ENCODE data around the gene CPLANE1.
"Not testable (repeated sequence)": the region's sequence is repeated elsewhere in the genome, so short reads cannot be mapped to it uniquely, and the experiment has no call there.

The CPLANE1 gene

DNA sequence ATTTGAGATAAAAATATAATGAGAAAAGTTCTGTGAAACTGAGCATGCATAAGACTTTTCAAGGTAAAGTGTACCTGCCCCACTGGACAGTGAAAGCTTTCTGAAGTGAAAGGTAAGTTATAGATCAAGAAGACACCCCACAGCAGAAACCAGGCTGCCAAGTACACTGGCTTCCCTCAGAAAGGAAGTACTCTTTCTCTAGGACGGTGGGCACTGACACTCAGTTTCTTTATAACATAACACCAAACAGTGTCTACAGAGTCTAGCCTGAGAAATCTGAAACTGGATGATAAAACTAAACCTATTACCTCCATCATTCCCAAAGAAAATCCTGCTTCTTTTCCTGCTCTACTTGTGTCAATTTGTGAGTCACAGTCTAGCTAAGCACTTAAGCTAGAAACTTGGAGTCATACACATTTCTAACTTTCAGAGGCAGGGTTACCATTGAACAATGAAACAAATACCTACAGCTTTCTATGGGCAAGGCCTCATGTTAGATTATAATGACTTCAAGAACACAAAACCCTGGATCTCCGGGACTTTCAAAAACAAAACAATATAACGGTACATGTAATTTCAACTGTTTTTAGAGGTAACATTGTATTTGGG, 136.7 kb downstream of the CPLANE1 start:
- peak; percentile 6 for DNase-seq

GRCh38 chr5:37111426-37112382, 137.5 kb downstream of the CPLANE1 start:
- peak; percentile 23 for DNase-seq

DNA sequence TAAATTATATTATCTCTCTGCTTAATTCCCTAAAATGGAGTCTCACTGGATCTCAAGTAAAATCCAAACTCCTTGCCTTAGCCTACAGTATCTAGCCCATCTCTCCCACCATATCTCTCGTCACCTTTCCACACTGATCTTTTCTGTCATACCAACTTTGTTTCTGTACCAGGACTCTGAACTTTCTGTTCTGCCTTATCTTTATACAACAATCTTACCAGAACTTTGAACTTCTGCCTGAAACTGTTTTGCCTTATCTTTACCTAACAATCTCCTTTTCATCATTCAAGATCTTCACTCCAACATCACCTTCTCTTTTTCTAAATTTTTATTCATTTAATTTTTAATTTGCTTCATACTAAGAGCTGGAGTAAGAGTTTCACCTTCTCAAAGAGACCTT, 139.0 kb downstream of the CPLANE1 start:
- no peak for DNase-seq

DNA sequence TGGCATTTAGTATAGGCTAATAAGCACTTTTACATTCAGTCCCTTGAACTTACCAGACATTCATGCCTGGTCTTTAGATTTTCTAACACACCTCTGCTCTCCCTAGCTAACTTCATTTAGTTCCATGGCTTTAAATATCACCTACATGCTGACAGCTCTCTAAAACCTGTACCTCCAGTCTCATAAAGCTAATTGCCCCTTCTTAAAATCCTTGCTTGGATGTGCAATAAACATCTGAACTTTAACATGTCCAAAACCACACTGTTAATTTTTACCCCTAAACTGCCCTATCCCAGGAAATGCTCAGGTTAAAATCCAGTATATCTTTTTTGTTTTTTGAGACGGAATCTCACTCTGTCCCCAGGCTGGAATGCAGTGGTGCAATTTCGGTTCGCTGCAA, 139.8 kb downstream of the CPLANE1 start:
- no peak for DNase-seq

DNA sequence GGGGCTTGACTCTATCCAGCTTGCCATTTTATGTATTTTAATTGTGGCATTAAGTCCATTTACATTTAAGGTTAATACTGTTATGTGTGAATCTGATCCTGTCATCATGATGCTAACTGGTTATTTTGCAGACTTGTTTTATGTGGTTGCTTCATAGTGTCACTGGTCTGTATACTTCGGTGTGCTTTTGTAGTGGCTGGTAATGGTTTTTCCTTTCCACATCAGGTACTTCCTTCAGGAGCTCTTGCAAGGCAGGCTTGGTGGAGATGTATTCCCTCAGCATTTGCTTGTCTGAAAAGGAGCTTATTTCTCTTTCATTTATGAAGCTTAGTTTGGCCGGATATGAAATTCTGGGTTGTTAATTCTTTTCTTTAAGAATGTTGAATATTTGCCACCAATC, 145.9 kb downstream of the CPLANE1 start:
- no peak for DNase-seq

GRCh38 chr5:37099267-37099666, 149.9 kb downstream of the CPLANE1 start:
- DNase-seq: not testable (repeated sequence)

DNA sequence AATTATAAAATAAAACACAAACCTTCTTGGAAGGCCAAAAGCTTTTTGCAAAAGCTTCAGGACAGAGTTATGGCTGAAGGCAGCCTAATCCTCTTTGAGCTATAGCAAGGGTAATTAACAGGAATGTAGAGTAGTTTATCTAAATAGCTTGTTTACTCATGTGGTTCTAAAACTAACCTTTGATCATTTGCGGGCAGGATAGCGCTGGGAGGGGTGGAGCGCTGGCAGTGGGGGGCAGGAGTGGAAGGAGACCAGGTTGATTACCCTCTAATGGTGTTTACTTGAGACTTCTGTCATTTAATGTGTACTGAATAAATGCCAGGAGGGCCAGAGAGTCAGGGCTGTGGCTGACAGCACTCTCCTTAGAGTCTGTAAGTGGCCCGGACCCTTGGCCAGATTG, 155.4 kb downstream of the CPLANE1 start:
- DNase-seq: not testable (repeated sequence)

DNA sequence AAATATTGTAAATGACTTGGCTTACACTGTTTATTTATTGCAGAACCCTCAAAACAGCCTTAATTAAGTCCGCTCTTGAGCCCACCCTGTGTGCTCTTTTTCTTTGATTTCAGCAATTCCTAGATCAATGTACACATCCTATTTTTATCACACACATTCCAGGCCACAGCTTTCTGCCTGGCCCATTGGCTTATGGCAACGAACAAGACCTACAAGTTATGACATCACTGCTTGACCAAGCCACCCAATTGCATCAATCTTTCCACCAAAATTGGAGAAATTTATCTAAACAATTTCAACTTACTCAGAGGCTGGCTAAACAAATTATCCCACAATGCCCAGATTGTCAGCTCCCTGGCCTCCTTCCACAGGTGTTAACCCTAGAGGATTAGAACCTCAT, 158.4 kb downstream of the CPLANE1 start:
- no peak for DNase-seq

GRCh38 chr5:37090123-37090726, 159.0 kb downstream of the CPLANE1 start:
- no peak for DNase-seq

DNA sequence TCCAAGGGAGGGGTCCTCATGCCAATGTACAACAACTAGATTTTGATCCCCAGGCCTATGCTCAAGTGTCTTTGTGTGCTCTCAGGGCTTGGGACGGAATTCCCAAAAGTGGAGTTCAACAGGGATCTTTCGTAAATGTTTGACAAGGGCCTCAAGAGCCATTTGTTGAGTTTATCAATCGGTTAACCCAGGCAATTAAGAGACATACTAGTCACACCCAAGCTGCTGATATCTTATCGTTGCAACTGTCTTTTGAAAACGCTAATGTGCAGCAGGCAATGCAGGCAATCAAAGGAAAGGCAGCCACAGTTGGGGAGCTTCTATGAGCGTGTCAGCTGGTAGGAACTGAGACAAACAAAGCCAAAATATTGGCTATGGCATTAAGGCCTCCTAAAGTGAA, 161.2 kb downstream of the CPLANE1 start:
- DNase-seq: no peak

- no peak for DNase-seq
Observed at GRCh38 chr5:37086466-37087173, 162.6 kb downstream of the CPLANE1 start.

DNA sequence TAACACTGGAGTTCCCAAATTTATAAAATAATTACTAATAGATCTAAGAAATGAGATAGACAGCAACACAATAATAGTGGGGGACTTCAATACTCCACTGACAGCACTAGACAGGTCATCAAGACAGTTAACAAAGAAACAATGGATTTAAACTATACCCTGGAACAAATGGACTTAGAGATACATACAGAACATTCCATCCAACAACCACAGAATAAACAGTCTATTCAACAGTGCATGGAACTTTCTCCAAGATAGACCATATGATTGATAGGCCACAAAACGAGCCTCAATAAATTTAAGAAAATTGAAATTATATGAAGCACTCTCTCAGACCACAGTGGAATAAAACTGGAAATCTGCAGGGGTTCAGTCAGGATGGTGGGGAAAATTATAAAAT, 163.2 kb downstream of the CPLANE1 start:
- DNase-seq: not testable (repeated sequence)

GRCh38 chr5:37082977-37083376, 166.2 kb downstream of the CPLANE1 start:
- DNase-seq: not testable (repeated sequence)

- no peak for DNase-seq
Observed at GRCh38 chr5:37080697-37081096, 168.5 kb downstream of the CPLANE1 start.

GRCh38 chr5:37077146-37077545, 172.0 kb downstream of the CPLANE1 start:
- no peak for DNase-seq

- DNase-seq: no peak
Observed at GRCh38 chr5:37075399-37075950, 173.7 kb downstream of the CPLANE1 start.

DNA sequence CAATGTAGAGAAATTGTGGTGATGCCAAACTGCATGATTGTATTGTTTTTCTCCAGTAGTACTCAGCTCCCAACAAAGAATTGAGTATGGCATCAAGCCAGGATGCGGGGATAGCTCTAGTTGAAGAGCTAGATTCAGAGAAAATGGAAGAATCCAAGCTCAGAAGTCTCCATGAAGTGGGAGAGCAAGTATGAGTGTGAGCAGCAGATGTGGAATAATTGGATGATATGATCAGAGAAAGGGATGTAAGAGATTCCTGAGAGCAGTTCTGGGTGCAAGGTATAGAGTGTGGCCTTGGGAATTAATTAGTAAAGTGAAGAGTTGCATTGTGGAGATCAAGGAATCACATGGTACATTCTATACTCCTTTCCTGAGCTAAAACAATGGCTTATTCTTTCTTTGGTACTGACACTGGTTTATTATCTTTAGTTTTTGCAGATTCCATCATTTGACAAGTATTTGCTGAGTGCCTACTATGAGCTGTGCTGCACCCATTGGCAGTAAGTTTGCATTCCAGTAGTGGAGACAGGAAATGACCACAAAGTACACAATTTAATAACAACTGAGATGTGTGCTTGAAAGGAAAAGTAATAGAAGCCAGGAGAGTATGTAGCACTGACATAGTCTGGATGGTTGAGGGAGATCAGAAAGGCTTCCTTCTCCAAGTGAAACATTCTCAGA, 177.1 kb downstream of the CPLANE1 start:
- DNase-seq: no peak

- DNase-seq: no peak
Observed at GRCh38 chr5:37071487-37071886, 177.7 kb downstream of the CPLANE1 start.

DNA sequence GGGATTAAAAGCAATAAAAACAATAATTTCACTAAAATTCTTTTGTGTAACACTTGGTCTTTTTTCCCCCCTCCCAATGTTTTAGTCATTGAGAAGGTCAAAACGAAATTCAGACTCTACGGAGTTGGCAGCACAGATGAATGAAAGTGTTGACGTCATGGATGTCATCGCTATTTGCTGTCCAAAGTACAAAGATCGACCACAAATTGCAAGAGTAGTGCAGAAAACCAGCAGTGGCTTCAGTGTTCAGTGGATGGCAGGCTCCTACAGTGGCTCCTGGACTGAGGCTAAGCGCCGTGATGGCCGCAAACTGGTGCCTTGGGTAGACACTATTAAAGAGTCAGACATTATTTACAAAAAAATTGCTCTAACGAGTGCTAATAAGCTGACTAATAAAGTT, 184.7 kb downstream of the CPLANE1 start:
- no peak for DNase-seq

DNA sequence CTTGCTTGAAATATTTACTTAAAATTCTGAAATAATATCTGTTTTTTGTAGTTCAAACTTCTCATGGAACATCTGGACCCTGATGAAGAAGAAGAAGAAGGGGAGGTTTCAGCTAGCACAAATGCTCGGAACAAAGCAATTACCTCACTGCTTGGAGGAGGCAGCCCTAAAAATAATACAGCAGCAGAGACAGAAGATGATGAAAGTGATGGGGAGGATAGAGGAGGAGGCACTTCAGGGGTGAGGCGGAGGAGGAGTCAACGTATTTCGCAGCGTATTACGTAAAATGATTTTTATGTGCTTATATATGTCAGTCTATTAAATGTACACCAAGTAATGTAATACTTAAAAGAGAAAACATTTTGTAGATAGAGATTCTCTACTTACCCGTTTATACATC, 185.4 kb downstream of the CPLANE1 start:
- no peak for DNase-seq

DNA sequence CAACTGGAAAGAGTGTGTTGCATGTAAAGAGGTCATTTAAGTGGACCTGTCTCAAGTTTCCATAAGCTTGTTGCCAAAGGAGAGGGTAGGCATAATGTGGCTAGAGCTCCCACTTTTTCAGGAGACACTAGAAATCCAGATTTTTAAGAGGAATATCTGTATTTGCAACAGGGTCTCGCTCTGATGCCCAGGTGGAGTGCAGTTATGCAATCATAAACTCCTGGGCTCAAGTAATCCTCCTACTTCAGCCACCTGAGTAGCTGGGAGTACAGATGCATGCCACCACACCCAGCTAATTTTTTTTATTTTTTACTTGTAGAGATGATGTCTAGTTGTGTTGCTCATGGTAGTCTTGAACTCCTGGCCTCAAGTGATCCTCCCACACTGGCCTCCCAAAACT, 189.1 kb downstream of the CPLANE1 start:
- no peak for DNase-seq

DNA sequence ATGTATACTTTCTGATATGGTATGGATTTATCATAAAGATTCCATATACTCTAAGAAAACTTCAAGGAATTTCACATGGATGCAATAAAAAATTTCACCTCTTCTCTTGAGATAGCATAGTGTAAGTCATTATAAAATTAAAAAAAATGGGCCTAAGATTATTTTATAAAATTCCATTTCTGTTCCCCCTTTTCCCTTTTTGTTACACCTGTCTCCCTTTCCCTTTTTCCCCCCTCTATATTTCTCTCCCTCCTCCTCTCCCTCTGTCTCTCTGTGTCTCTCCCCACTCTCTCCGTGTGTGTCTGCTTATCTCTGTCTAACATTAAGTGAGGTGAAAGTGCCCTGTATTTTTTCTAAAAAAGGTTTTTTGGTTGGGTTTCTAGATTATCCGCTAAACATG, 192.4 kb downstream of the CPLANE1 start:
- DNase-seq: no peak

All from CD4-positive, alpha-beta T cell treated with Interleukin-6 for 4 hours (primary cell).